Esophagus muscularis mucosa (tissue), 4 donors: Measurements from ENCODE around the gene COQ2. TPM values are rescaled to one million over a fixed set of nuclear protein-coding genes. Genes with fewer than 3 reads are reported as not detected.
"Not testable (repeated sequence)": the region's sequence is repeated elsewhere in the genome, so short reads cannot be mapped to it uniquely, and the experiment has no call there.

Source experiments
- DNase-seq: peaks from one replicate; pipeline ENCODE4 v3.0.0-alpha.2; 2017; ENCODE audit errors: extremely low spot score
- H3K27ac ChIP-seq, 4 donors: fragments of 200-600 bp; sonication (generic); replicated peaks in 1 of 4; 1 replicate in 3 of 4; 2 replicates in 1 of 4; pipeline ENCODE4 v1.5.1; 2016 to 2019; ENCODE audit warnings: mild to moderate bottlenecking in 1 of 4
- H3K27me3 ChIP-seq, 4 donors: fragments of 200-600 bp; sonication (generic); one replicate each; pipeline versions ENCODE4 v1.5.1 to v1.6.0; 2016 to 2019
- H3K36me3 ChIP-seq, 4 donors: fragments of 200-600 bp; sonication (generic); one replicate each; pipeline ENCODE4 v1.5.1; 2016 to 2019
- H3K4me1 ChIP-seq, 4 donors: fragments of 200-600 bp; sonication (generic); one replicate each; pipeline ENCODE4 v1.5.1; 2016 to 2019
- H3K4me3 ChIP-seq, 4 donors: fragments of 200-600 bp; sonication (generic); 1 replicate in 2 of 4; 2 replicates in 2 of 4; pipeline ENCODE4 v1.5.1; 2016 to 2019; ENCODE audit warnings: mild to moderate bottlenecking in 4 of 4, moderate library complexity in 1 of 4
- H3K9me3 ChIP-seq, 4 donors: fragments of 200-600 bp; sonication (generic); 1 replicate in 3 of 4; 2 replicates in 1 of 4; pipeline ENCODE4 v1.5.1; 2016 to 2019
- CTCF ChIP-seq, 3 experiments: fragments of 200-600 bp in 2 of 3; fragments of 450-650 bp in 1 of 3; sonication (generic) in 2 of 3; IDR thresholded peaks; one replicate each; pipeline ENCODE4 v1.5.1; 2017 to 2019; ENCODE audit warnings: antibody characterized with exemption in 3 of 3, mild to moderate bottlenecking in 2 of 3, moderate library complexity in 1 of 3
- EP300 ChIP-seq: sonication (generic); formaldehyde crosslinking; IDR thresholded peaks from one replicate; pipeline ENCODE4 v1.6.1; 2017; ENCODE audit warnings: antibody characterized with exemption
- POLR2A ChIP-seq: fragments of 450-650 bp; IDR thresholded peaks from one replicate; pipeline ENCODE4 v1.6.1; 2017; ENCODE audit warnings: antibody characterized with exemption, moderate library complexity, mild to moderate bottlenecking, low read depth
- POLR2AphosphoS5 ChIP-seq, 2 donors: sonication (generic); formaldehyde crosslinking; IDR thresholded peaks; one replicate each; pipeline ENCODE4 v1.6.1; 2017; ENCODE audit warnings: antibody characterized with exemption in 2 of 2
- WGBS: methylation state at CpG from one replicate; pipeline ENCODE4 v1.1.5; 2018; 5-methylcytosine and 5-hydroxymethylcytosine counted together
- intact Hi-C: fragments of 100-400 bp; cut with DNase I; formaldehyde crosslinking; loops from one replicate; pipeline ENCODE4 v1.15.1; 2023
- total RNA-seq, 4 donors: library from RNA; depleted of rRNA; stranded (reverse); fragments of >200 nt; gene quantifications; one replicate each; pipeline versions ENCODE4 v1.1.0 to v1.2.1, GENCODE V29; 2016

Gene COQ2
- total RNA-seq, 4 donors from 2014 or later: 4.6 to 6.5 (median 5.4) TPM

- no peaks in the 10 kb centered on the region for H3K4me1 ChIP-seq
- H3K27me3 ChIP-seq: no peaks in the 10 kb centered on the region
- no peak overlapping the region for H3K27ac ChIP-seq
- no peak overlapping the region for H3K4me3 ChIP-seq
- 73% methylated on average over 7 of the region's 7 CpGs for WGBS
- no peak for TF ChIP-seq POLR2AphosphoS5 (IDR thresholded peaks at IDR 0.05)
- TF ChIP-seq EP300: no peak
- no peak for TF ChIP-seq POLR2A
- TF ChIP-seq CTCF (IDR thresholded peaks at IDR 0.05): no peak
- H3K9me3 ChIP-seq: no peaks in the 10 kb centered on the region
- no peak for DNase-seq
- no peaks in the 10 kb centered on the region for H3K36me3 ChIP-seq
- intact Hi-C loops: no loop called here
These were observed 23.3 kb upstream of the COQ2 start for GRCh38 chr4:83307920-83308319.

GRCh38 chr4:83305187-83305586 lies 20.6 kb upstream of the COQ2 start:
- no peaks in the 10 kb centered on the region for H3K4me1 ChIP-seq
- TF ChIP-seq CTCF (IDR thresholded peaks at IDR 0.05): no peak
- TF ChIP-seq EP300: no peak
- TF ChIP-seq POLR2AphosphoS5 (IDR thresholded peaks at IDR 0.05): no peak
- no peak for TF ChIP-seq POLR2A
- H3K27ac ChIP-seq: no peak overlapping the region
- DNase-seq: no peak
- intact Hi-C loops: no loop called here
- no peaks in the 10 kb centered on the region for H3K9me3 ChIP-seq
- H3K36me3 ChIP-seq: no peaks in the 10 kb centered on the region
- 85% methylated on average over 2 of the region's 2 CpGs for WGBS
- no peak overlapping the region for H3K4me3 ChIP-seq
- no peaks in the 10 kb centered on the region for H3K27me3 ChIP-seq

- Histone ChIP-seq H3K4me3 (no peak overlapping the region), H3K27ac (no peak overlapping the region), H3K9me3 (no peaks in the 10 kb centered on the region), H3K36me3 (no peaks in the 10 kb centered on the region), H3K27me3 (no peaks in the 10 kb centered on the region), H3K4me1 (no peaks in the 10 kb centered on the region)
- intact Hi-C loops: no loop called here
- DNase-seq: no peak
- WGBS: 68% methylated on average over 3 of the region's 3 CpGs
- TF ChIP-seq POLR2A (no peak), EP300 (no peak), CTCF (IDR thresholded peaks at IDR 0.05) (no peak), POLR2AphosphoS5 (IDR thresholded peaks at IDR 0.05) (no peak)
These were observed 13.1 kb upstream of the COQ2 start for GRCh38 chr4:83297548-83298260.

- DNase-seq: no peak
- Histone ChIP-seq H3K4me1 (no peaks in the 10 kb centered on the region), H3K36me3 (no peaks in the 10 kb centered on the region), H3K9me3 (no peaks in the 10 kb centered on the region), H3K27me3 (no peaks in the 10 kb centered on the region), H3K27ac (no peak overlapping the region), H3K4me3 (no peak overlapping the region)
- WGBS: 81% methylated on average over 8 of the region's 8 CpGs
- intact Hi-C loops: no loop called here
- TF ChIP-seq EP300 (no peak), POLR2A (no peak), CTCF (IDR thresholded peaks at IDR 0.05) (no peak), POLR2AphosphoS5 (IDR thresholded peaks at IDR 0.05) (no peak)
These were observed 8.9 kb upstream of the COQ2 start for GRCh38 chr4:83293305-83294046.

GRCh38 chr4:83290059-83290774 lies 5.6 kb upstream of the COQ2 start:
- 70% methylated on average over 3 of the region's 3 CpGs for WGBS
- H3K9me3 ChIP-seq, H3K27ac ChIP-seq, intact Hi-C loops, H3K27me3 ChIP-seq, DNase-seq, H3K36me3 ChIP-seq, H3K4me1 ChIP-seq, H3K4me3 ChIP-seq: not testable (repeated sequence)

GRCh38 chr4:83288381-83288780 lies 3.8 kb upstream of the COQ2 start:
- not testable (repeated sequence) for H3K4me3 ChIP-seq, H3K9me3 ChIP-seq, H3K36me3 ChIP-seq, H3K27me3 ChIP-seq, H3K27ac ChIP-seq, DNase-seq
- intact Hi-C loops: loop anchor here (10.0 kb wide), 3 partner anchors 166 to 394 kb away; partner anchors contain the start of genes HELQ, LIN54, MRPS18C and SEC31A
- WGBS: 63% methylated on average over 1 of the region's 1 CpG
- H3K4me1 ChIP-seq: peaks cover 8 to 13% (median 10%) of the 10 kb centered on the region in 4 donors
